Measurements from ENCODE around the gene SEC14L3. TPM values are rescaled to one million over a fixed set of nuclear protein-coding genes. Genes with fewer than 3 reads are reported as not detected.

SEC14L3 gene
- total RNA-seq, 1 donor from 2014 or later: not detected

GRCh38 chr22:30426388-30427353 lies 45.1 kb downstream of the SEC14L3 start:
- DNase-seq (ENCODE audit: low spot score): peak; percentile 86
- intact Hi-C loops (cut with DNase I): loop anchor here (10.0 kb wide), 1 partner anchor 168 kb away; the partner anchor contains the start of gene PES1

- peak; percentile 79 for DNase-seq (ENCODE audit: low spot score)
- intact Hi-C loops (cut with DNase I): loop anchor here (10.0 kb wide), 1 partner anchor 169 kb away; the partner anchor contains the start of gene PES1
Measured at GRCh38 chr22:30425616-30426387, 46.0 kb downstream of the SEC14L3 start, which contains the start of gene MTFP1. Gene MTFP1 (plus strand): TSS chr22:30425768. CDS start chr22:30425880, 112 bp downstream.

GRCh38 chr22:30425327-30425615 lies 46.5 kb downstream of the SEC14L3 start:
- intact Hi-C loops (cut with DNase I): loop anchor here (10.0 kb wide), 1 partner anchor 170 kb away; the partner anchor contains the start of gene PES1
- DNase-seq (ENCODE audit: low spot score): no peak

GRCh38 chr22:30424534-30425326 lies 47.1 kb downstream of the SEC14L3 start:
- intact Hi-C loops (cut with DNase I): loop anchor here (1.0 to 10.0 kb wide), 2 partner anchors 135 to 170 kb away; partner anchors contain the start of genes CASTOR1 and PES1
- DNase-seq (ENCODE audit: low spot score): no peak

GRCh38 chr22:30423959-30424533 lies 47.8 kb downstream of the SEC14L3 start:
- intact Hi-C loops (cut with DNase I): loop anchor here (1.0 to 10.0 kb wide), 2 partner anchors 135 to 171 kb away; partner anchors contain the start of genes CASTOR1 and PES1
- peak; percentile 99 for DNase-seq (ENCODE audit: low spot score)

GRCh38 chr22:30423301-30423958 lies 48.4 kb downstream of the SEC14L3 start:
- no peak for DNase-seq (ENCODE audit: low spot score)
- intact Hi-C loops (cut with DNase I): loop anchor here (10.0 kb wide), 1 partner anchor 171 kb away; the partner anchor contains the start of gene PES1

GRCh38 chr22:30422481-30423300 lies 49.1 kb downstream of the SEC14L3 start:
- no peak for DNase-seq (ENCODE audit: low spot score)
- intact Hi-C loops (cut with DNase I): loop anchor here (10.0 kb wide), 1 partner anchor 172 kb away; the partner anchor contains the start of gene PES1

GRCh38 chr22:30421695-30422480 lies 49.9 kb downstream of the SEC14L3 start:
- intact Hi-C loops (cut with DNase I): loop anchor here (10.0 kb wide), 1 partner anchor 173 kb away; the partner anchor contains the start of gene PES1
- DNase-seq (ENCODE audit: low spot score): no peak

GRCh38 chr22:30420347-30421125 lies 51.3 kb downstream of the SEC14L3 start:
- intact Hi-C loops (cut with DNase I): loop anchor here (10.0 kb wide), 1 partner anchor 174 kb away; the partner anchor contains the start of gene PES1

GRCh38 chr22:30416837-30417236 lies 55.0 kb downstream of the SEC14L3 start:
- intact Hi-C loops (cut with DNase I): no loop called here
- no peak for DNase-seq (ENCODE audit: low spot score)

More at GRCh38 chr22:30420347-30421125, 51.3 kb downstream of the SEC14L3 start:
- no peak for DNase-seq (ENCODE audit: low spot score)

GRCh38 chr22:30416403-30416802 lies 55.4 kb downstream of the SEC14L3 start:
- intact Hi-C loops (cut with DNase I): no loop called here
- DNase-seq (ENCODE audit: low spot score): no peak

- no peak for DNase-seq (ENCODE audit: low spot score)
Measured at GRCh38 chr22:30414525-30415047, 57.2 kb downstream of the SEC14L3 start.

GRCh38 chr22:30413745-30414524 lies 57.9 kb downstream of the SEC14L3 start:
- intact Hi-C loops (cut with DNase I): no loop called here
- DNase-seq (ENCODE audit: low spot score): no peak

More at GRCh38 chr22:30414525-30415047, 57.2 kb downstream of the SEC14L3 start:
- intact Hi-C loops (cut with DNase I): no loop called here

- DNase-seq (ENCODE audit: low spot score): no peak
- intact Hi-C loops (cut with DNase I): no loop called here
Measured at GRCh38 chr22:30413001-30413400, 58.8 kb downstream of the SEC14L3 start.

- intact Hi-C loops (cut with DNase I): no loop called here
- DNase-seq (ENCODE audit: low spot score): no peak
Measured at GRCh38 chr22:30411780-30412179, 60.0 kb downstream of the SEC14L3 start.

All from cardiac septum (tissue), 1 donor.